Measurements from ENCODE around the gene FSTL3. TPM values are rescaled to one million over a fixed set of nuclear protein-coding genes. Genes with fewer than 3 reads are reported as not detected.
"Not testable (repeated sequence)": the region's sequence is repeated elsewhere in the genome, so short reads cannot be mapped to it uniquely, and the experiment has no call there.

The FSTL3 gene
- total and polyA plus RNA-seq, 2 donors, result 3.1 to 12.5 TPM

DNA sequence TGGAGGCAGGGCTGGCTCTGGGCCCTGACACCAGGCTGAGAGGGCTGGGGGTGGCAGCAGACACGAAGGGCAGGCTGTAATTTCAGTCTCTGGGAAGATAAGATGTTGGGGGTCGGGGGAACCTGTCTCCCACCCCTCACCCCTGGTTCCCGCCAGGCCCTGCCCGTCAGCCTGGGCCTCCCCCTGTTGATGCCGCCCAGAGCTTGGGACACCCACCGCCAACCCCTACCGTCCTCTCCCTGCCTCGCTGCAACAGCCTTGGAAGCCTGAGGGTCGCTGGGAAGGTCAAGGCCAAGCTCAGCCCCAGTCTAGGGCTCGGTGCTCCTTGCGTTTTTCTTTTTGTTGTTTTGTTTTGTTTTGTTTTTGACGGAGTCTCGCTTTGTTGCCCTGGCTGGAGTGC lies 47.1 kb downstream of the FSTL3 start:
- Histone ChIP-seq H3K9me3 (ENCODE audit: control insufficient read depth in 2 of 2, insufficient read depth in 1 of 2, low read length in 1 of 2) (no peaks in the 10 kb centered on the region), H3K4me3 (ENCODE audit: low read length in 2 of 2) (no peak overlapping the region), H3K4me1 (ENCODE audit: control insufficient read depth in 2 of 2, insufficient read depth in 2 of 2, low read length in 2 of 2) (peaks cover 0 to 5% of the 10 kb centered on the region in 2 donors), H3K36me3 (ENCODE audit: control insufficient read depth in 2 of 2, insufficient read depth in 2 of 2, low read length in 1 of 2) (no peaks in the 10 kb centered on the region), H3K27ac (ENCODE audit: low read depth in 1 of 2, low read length in 1 of 2) (no peak overlapping the region), H3K27me3 (ENCODE audit: control insufficient read depth in 2 of 2, insufficient read depth in 1 of 2, low read length in 1 of 2) (peaks cover 27 to 55% of the 10 kb centered on the region in 2 donors)
- DNase-seq (ENCODE audit: low read depth in 6 of 9, low spot score in 9 of 9), result no peak
- WGBS, result 91% methylated on average over 13 of the region's 13 CpGs

DNA sequence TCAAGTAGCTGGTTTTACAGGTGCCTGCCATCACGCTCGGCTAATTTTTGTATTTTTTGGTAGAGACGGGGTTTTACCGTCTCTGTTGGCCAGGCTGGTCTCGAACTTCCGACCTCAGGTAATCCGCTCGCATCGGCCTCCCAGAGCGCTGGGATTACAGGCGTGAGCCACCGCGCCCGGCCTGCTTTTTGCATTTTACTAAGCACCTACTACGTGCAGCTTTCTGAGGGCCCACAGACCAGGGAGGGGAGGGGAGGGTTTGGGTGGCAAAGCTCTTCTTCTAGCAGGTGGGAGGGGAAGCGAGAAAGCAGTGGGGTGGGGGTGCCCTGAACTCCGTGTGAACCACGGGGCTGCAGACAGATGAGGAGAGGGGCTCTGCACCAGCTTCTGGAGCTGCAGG lies 47.5 kb downstream of the FSTL3 start:
- H3K9me3 ChIP-seq (ENCODE audit: control insufficient read depth in 2 of 2, insufficient read depth in 1 of 2, low read length in 1 of 2), result no peaks in the 10 kb centered on the region
- H3K27ac ChIP-seq (ENCODE audit: low read depth in 1 of 2, low read length in 1 of 2), result no peak overlapping the region
- no peak overlapping the region for H3K4me3 ChIP-seq (ENCODE audit: low read length in 2 of 2)
- WGBS, result 95% methylated on average over 18 of the region's 18 CpGs
- no peaks in the 10 kb centered on the region for H3K36me3 ChIP-seq (ENCODE audit: control insufficient read depth in 2 of 2, insufficient read depth in 2 of 2, low read length in 1 of 2)
- peaks cover 0 to 5% of the 10 kb centered on the region in 2 donors for H3K4me1 ChIP-seq (ENCODE audit: control insufficient read depth in 2 of 2, insufficient read depth in 2 of 2, low read length in 2 of 2)
- DNase-seq (ENCODE audit: low read depth in 6 of 9, low spot score in 9 of 9), result no peak
- H3K27me3 ChIP-seq (ENCODE audit: control insufficient read depth in 2 of 2, insufficient read depth in 1 of 2, low read length in 1 of 2), result peaks cover 23 to 52% of the 10 kb centered on the region in 2 donors

DNA sequence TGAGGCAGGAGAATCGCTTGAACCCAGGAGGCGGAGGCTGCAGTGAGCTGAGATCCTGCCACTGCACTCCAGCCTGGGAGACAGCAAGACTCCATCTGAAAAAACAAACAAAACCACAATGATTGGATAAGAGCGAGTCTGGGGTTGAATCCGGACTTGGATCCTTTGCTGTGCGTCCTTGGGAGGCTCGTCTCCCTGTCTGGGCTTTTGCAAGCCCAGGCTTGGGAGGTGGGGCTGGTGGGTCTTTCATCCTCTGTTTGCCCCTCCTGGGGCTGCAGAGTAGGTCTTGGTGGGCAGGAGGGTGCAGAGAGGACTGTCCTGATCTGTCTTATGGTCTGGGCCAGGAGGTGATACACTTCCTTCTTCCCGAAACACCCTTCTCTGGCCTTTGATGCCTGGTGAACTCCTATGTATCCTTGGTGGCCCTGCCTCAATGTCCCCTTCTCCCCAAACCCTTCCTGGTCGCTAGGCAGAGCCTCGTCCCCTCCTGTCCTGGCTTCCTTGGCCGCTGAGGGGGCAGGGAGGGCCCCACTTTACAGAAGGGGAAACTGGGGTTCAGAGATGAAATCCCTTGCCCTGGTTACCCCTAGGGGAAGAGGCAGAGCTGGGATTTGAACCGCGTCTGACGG lies 49.4 kb downstream of the FSTL3 start:
- no peaks in the 10 kb centered on the region for H3K36me3 ChIP-seq (ENCODE audit: control insufficient read depth in 2 of 2, insufficient read depth in 2 of 2, low read length in 1 of 2)
- H3K27ac ChIP-seq (ENCODE audit: low read depth in 1 of 2, low read length in 1 of 2), result no peak overlapping the region
- 93% methylated on average over 13 of the region's 13 CpGs for WGBS

DNA sequence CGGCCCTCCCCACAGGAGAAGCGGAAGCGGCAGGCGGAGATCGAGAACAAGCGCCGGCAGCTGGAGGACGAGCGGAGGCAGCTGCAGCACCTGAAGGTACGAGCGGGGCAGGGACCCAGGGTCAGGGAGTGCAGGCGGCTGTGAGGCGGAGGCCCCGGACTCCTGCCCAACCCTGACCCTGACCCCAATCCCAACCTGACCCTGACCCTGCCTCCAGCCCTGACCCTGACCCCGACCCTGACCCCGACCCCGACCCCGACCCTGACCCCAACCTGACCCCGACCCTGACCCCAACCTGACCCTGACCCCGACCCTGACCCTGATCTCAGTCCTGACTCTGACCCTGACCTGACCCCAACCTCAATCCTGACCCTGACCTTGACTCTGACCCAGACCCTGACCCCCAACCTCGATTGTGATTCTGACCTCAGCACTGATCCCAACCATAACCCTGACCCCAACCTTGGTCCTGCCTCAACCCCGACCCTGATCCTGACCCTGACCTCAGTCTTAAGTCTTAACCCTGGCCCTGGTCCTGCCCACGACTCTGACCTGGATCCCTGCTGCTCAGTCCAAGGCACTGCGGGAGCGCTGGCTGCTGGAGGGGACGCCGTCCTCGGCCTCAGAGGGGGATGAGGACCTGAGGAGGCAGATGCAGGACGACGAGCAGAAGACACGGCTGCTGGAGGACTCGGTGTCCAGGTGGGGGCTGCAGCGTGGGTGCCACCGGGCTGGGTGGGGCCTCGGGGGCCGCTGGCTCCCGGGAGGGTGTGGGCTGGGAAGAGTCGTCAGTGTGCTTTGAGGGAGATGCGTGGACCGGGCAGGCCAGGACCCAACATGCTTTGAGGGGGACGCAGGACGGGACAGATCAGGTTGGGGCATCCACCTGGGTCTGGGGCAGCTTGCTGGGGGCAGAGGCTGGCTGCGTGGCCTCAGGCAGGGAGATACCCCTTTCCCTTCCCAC lies 51.1 kb downstream of the FSTL3 start:
- Histone ChIP-seq H3K27me3 (ENCODE audit: control insufficient read depth in 2 of 2, insufficient read depth in 1 of 2, low read length in 1 of 2) (peaks cover 0 to 27% of the 10 kb centered on the region in 2 donors), H3K4me3 (ENCODE audit: low read length in 2 of 2) (no peak overlapping the region), H3K4me1 (ENCODE audit: control insufficient read depth in 2 of 2, insufficient read depth in 2 of 2, low read length in 2 of 2) (no peaks in the 10 kb centered on the region), H3K36me3 (ENCODE audit: control insufficient read depth in 2 of 2, insufficient read depth in 2 of 2, low read length in 1 of 2) (no peaks in the 10 kb centered on the region), H3K9me3 (ENCODE audit: control insufficient read depth in 2 of 2, insufficient read depth in 1 of 2, low read length in 1 of 2) (no peaks in the 10 kb centered on the region), H3K27ac (ENCODE audit: low read depth in 1 of 2, low read length in 1 of 2) (no peak overlapping the region)
- 95% methylated on average over 43 of the region's 43 CpGs for WGBS
- DNase-seq (ENCODE audit: low read depth in 6 of 9, low spot score in 9 of 9), result no peak

More for the DNA sequence above, 49.4 kb downstream of the FSTL3 start:
- Histone ChIP-seq H3K9me3 (ENCODE audit: control insufficient read depth in 2 of 2, insufficient read depth in 1 of 2, low read length in 1 of 2) (no peaks in the 10 kb centered on the region), H3K27me3 (ENCODE audit: control insufficient read depth in 2 of 2, insufficient read depth in 1 of 2, low read length in 1 of 2) (peaks cover 5 to 38% of the 10 kb centered on the region in 2 donors), H3K4me3 (ENCODE audit: low read length in 2 of 2) (no peak overlapping the region), H3K4me1 (ENCODE audit: control insufficient read depth in 2 of 2, insufficient read depth in 2 of 2, low read length in 2 of 2) (no peaks in the 10 kb centered on the region)
- no peak for DNase-seq (ENCODE audit: low read depth in 6 of 9, low spot score in 9 of 9)

DNA sequence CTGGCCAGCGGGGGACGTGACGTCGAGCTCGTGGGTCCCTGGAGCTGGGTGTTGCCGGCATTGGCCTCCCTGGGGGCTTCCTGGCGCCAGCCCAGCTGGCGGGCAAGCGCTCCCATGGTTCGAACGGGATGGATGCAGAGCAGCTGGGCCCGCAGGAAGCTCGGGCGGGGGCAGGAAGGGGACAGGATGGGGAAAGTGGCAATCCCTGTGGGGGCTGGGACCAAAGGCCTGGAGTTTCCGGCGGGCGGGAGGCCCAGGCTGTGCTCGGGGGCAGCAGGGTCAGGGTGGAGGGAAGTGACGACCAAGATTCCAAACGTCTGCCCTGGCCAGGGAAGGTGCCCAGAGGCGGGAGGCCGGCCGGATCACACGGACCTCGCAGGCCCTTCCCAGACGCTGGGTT lies 51.8 kb downstream of the FSTL3 start:
- H3K36me3 ChIP-seq (ENCODE audit: control insufficient read depth in 2 of 2, insufficient read depth in 2 of 2, low read length in 1 of 2), result no peaks in the 10 kb centered on the region
- 75% methylated on average over 26 of the region's 26 CpGs for WGBS
- DNase-seq (ENCODE audit: low read depth in 6 of 9, low spot score in 9 of 9), result no peak
- H3K4me1 ChIP-seq (ENCODE audit: control insufficient read depth in 2 of 2, insufficient read depth in 2 of 2, low read length in 2 of 2), result no peaks in the 10 kb centered on the region
- H3K27ac ChIP-seq (ENCODE audit: low read depth in 1 of 2, low read length in 1 of 2), result no peak overlapping the region
- peaks cover 0 to 20% of the 10 kb centered on the region in 2 donors for H3K27me3 ChIP-seq (ENCODE audit: control insufficient read depth in 2 of 2, insufficient read depth in 1 of 2, low read length in 1 of 2)
- no peak overlapping the region for H3K4me3 ChIP-seq (ENCODE audit: low read length in 2 of 2)
- no peaks in the 10 kb centered on the region for H3K9me3 ChIP-seq (ENCODE audit: control insufficient read depth in 2 of 2, insufficient read depth in 1 of 2, low read length in 1 of 2)

DNA sequence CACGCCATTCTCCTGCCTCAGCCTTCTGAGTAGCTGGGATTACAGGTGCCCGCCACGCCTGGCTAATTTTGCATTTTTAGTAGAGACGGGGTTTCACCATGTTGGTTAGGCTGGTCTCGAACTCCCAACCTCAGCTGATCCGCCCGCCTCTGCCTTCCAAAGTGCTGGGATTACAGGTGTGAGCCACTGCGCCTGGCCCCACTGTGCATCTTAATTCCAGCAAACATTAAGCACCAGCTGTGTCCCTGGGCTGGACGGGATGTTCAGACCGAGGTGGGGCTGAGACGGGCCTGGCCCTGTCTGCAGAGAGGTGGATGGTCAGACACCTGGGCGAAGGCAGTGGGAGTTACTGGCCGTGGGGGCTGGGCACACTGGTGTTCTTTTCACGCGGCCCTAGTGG lies 53.4 kb downstream of the FSTL3 start:
- peaks cover 0 to 14% of the 10 kb centered on the region in 2 donors for H3K27me3 ChIP-seq (ENCODE audit: control insufficient read depth in 2 of 2, insufficient read depth in 1 of 2, low read length in 1 of 2)
- not testable (repeated sequence) for DNase-seq (ENCODE audit: low read depth in 6 of 9, low spot score in 9 of 9); H3K36me3 ChIP-seq (ENCODE audit: control insufficient read depth in 2 of 2, insufficient read depth in 2 of 2, low read length in 1 of 2); H3K27ac ChIP-seq (ENCODE audit: low read depth in 1 of 2, low read length in 1 of 2); H3K4me1 ChIP-seq (ENCODE audit: control insufficient read depth in 2 of 2, insufficient read depth in 2 of 2, low read length in 2 of 2); H3K9me3 ChIP-seq (ENCODE audit: control insufficient read depth in 2 of 2, insufficient read depth in 1 of 2, low read length in 1 of 2); H3K4me3 ChIP-seq (ENCODE audit: low read length in 2 of 2)
- WGBS, result 95% methylated on average over 15 of the region's 15 CpGs

DNA sequence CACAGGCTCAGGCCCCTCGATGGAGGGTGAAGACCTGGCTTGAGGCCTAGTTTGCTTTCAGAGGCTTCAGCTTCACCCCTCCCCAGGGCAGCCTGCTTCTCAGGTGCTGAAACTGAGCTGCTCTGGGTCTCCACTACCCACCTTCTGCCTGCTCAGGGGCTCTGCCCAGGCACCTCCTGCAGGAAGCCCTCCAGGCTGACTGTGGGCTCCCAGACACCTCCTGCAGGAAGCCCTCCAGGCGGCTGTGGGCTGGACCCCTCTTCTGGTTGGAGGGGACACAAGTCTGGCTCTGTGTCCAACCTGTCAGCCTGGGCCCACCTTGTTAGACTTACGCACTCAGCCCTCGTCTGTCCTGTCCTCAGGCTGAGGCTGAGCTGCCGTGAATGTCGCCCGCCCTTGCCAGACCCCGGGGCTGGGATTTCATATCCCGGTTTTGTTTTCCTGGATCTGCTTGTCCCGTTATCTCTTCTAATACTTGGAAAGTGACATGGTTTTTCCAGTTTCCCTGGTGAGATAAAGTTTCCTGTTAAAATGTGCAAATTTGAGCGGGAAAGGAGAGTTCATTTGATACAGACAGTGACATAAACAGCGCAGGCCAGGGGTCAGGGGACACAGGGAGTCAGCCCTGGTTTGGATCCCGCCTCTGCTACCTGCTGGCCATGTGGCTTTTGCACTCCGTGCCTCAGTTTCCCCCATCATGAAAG lies 53.9 kb downstream of the FSTL3 start:
- no peaks in the 10 kb centered on the region for H3K4me1 ChIP-seq (ENCODE audit: control insufficient read depth in 2 of 2, insufficient read depth in 2 of 2, low read length in 2 of 2)
- H3K27me3 ChIP-seq (ENCODE audit: control insufficient read depth in 2 of 2, insufficient read depth in 1 of 2, low read length in 1 of 2), result peaks cover 0 to 14% of the 10 kb centered on the region in 2 donors
- H3K4me3 ChIP-seq (ENCODE audit: low read length in 2 of 2), result no peak overlapping the region
- H3K27ac ChIP-seq (ENCODE audit: low read depth in 1 of 2, low read length in 1 of 2), result no peak overlapping the region
- no peaks in the 10 kb centered on the region for H3K36me3 ChIP-seq (ENCODE audit: control insufficient read depth in 2 of 2, insufficient read depth in 2 of 2, low read length in 1 of 2)
- H3K9me3 ChIP-seq (ENCODE audit: control insufficient read depth in 2 of 2, insufficient read depth in 1 of 2, low read length in 1 of 2), result no peaks in the 10 kb centered on the region
- DNase-seq (ENCODE audit: low read depth in 6 of 9, low spot score in 9 of 9), result no peak
- WGBS, result 94% methylated on average over 14 of the region's 14 CpGs

DNA sequence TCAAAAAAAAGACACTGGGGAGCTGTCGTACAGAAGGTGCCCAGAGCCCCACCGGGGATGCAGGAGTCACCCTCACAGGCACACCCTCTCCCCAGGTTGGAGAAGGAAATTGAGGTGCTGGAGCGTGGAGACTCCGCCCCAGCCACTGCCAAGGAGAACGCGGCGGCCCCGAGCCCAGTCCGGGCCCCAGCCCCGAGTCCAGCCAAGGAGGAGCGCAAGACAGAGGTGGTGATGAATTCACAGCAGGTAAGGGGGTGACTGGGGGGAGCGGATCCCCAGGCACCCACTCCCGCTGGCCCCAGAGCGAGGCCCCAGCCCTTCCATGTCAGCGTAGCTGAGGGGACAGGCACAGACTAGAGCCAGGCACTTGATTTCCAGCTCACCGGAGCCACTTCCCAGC lies 54.8 kb downstream of the FSTL3 start:
- H3K27ac ChIP-seq (ENCODE audit: low read depth in 1 of 2, low read length in 1 of 2), result no peak overlapping the region
- no peak overlapping the region for H3K4me3 ChIP-seq (ENCODE audit: low read length in 2 of 2)
- H3K9me3 ChIP-seq (ENCODE audit: control insufficient read depth in 2 of 2, insufficient read depth in 1 of 2, low read length in 1 of 2), result no peaks in the 10 kb centered on the region
- H3K36me3 ChIP-seq (ENCODE audit: control insufficient read depth in 2 of 2, insufficient read depth in 2 of 2, low read length in 1 of 2), result no peaks in the 10 kb centered on the region
- WGBS, result 97% methylated on average over 16 of the region's 16 CpGs
- DNase-seq (ENCODE audit: low read depth in 6 of 9, low spot score in 9 of 9), result no peak
- H3K27me3 ChIP-seq (ENCODE audit: control insufficient read depth in 2 of 2, insufficient read depth in 1 of 2, low read length in 1 of 2), result peaks cover 0 to 11% of the 10 kb centered on the region in 2 donors
- no peaks in the 10 kb centered on the region for H3K4me1 ChIP-seq (ENCODE audit: control insufficient read depth in 2 of 2, insufficient read depth in 2 of 2, low read length in 2 of 2)
